ENCODE measurements around the gene TBC1D1.

The TBC1D1 gene

DNA sequence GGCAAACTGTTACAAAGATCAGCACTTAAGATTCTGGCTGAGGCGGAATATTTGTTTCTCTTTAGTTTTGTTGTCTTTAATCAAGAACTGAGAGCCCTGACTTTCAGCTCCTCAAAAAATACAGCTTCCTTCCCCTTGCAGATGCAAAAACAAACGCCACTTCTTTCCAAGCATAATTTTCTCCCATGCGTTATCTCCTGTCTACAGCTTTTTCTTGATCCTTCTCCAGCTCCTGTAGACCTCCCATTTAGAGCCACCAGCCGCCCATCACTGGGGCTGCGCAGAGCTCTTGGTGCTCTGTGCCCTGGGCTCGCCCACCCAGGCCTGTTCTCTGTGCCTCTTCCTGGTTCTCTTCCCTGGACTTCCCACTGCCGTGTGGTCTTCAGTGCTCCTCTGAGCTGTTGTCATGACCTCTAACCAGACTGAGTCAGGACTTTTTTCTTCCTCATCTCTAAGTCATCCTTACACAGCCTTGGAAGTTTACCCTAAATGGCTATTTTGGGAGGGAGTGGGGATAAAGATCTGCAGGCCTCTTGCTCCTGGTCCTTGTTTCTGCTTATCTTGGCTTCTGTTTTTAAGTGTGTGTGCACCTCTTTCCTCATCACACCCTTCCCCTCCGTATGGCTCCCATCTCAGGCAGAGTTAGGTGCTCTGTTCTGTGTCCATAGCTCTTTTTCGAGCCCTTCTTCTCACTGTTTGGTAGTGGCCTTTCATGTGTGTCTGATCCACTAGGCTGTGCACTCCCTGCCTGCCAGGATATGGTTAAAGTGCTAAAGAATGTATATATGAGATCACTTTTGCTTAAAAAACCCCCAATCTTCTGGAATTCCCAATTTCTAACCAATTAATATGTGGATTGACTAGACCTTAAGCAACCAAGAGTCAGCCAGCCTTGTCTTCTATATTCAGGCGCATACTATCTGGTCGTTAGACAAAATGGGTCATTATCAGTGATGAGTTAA, 191.8 kb downstream of the TBC1D1 start:
- no peak for DNase-seq (ENCODE audit: low read depth)

DNA sequence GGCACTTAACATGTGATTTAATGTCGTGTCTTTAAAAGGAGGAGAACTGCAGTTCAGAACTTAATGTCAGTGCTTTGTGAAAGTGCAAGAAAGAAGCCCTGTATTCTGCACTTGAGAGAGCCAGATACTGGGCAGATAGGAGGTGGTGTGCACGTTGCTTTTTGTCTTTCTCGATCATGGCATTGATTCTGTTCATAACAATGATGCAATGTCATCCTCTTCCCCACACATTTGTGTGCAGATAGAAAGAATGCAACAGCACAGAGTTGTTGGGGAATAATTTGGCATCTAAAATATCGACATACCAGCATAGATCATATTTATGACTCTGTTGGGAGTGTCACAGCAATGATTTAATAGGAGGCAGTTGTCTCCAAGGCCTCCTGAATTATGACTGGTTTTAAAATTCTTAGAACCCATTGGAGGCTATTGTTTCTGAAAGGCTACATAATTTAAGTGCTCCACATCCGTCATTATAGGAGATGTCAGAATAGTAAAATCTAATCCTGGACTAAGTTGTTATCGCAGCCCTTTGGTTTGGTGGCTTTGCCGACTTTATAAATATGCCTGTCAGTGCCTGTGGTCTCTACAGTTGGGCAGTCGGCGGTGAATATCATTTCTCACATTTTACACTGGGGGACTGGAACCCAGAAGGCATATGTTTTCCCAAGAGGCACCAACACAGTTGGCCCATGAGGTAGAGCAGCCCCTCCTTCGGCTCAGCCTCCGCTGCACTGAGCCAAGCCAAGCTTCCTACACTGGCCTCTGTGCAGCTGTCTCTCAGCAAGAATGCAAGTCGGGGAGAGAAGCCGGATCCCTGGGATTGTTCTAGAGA, 194.2 kb downstream of the TBC1D1 start:
- no peak for DNase-seq (ENCODE audit: low read depth)

DNA sequence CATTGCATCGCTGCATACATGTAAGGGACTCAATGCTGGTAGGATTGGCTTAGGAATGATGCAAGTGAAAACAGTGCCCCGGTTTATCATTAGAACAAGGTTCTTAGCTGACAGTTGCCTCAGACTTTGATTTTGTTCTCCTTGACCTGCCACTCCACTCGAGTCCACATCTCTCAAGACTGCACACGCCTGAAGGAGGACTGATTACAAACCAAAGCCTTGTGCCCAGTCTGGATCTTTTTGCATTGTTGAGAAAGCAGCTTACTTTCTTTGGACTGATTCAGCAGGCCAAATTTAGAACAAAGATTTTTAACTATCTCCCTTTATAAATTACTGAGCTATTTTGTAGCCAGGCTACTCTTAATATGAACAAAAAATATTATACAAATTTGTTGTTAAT, 194.9 kb downstream of the TBC1D1 start:
- DNase-seq (ENCODE audit: low read depth), result no peak

GRCh38 chr4:38086151-38086848, 195.4 kb downstream of the TBC1D1 start:
- no peak for DNase-seq (ENCODE audit: low read depth)

GRCh38 chr4:38086849-38087226, 196.0 kb downstream of the TBC1D1 start:
- no peak for DNase-seq (ENCODE audit: low read depth)

DNA sequence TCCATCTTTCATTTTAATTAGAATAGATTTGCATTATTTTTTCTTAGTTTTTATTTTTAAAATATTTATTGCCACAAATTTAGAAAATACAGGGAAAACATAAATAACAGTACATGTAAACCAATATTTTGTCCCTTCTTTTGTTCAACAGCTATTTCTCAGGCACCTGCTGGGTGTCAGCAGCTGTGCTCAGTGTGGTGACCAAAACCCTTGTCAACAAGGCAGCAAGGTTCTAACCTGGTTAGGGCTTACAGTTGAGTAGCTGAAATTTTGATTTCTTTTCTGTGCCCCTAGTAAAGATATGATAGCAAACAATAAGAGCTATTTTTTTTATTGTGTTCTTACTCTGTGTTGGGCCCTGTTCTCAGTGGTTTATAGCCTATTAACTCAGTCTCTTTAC, 197.4 kb downstream of the TBC1D1 start:
- DNase-seq (ENCODE audit: low read depth), result no peak

DNA sequence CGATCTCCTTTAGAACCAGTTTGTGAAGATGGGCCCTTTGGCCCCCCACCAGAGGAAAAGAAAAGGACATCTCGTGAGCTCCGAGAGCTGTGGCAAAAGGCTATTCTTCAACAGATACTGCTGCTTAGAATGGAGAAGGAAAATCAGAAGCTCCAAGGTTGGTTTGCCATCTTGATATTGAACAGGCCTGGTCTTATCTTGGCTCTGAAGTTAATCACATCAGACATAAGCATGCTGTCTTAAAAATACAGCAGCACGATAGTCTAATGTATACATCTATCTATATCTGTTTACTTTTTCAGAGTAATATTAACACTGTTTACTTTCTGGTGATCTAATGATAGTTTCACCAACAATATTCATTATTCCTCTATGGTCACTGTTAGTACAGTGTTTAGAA, 199.1 kb downstream of the TBC1D1 start:
- no peak for DNase-seq (ENCODE audit: low read depth)

DNA sequence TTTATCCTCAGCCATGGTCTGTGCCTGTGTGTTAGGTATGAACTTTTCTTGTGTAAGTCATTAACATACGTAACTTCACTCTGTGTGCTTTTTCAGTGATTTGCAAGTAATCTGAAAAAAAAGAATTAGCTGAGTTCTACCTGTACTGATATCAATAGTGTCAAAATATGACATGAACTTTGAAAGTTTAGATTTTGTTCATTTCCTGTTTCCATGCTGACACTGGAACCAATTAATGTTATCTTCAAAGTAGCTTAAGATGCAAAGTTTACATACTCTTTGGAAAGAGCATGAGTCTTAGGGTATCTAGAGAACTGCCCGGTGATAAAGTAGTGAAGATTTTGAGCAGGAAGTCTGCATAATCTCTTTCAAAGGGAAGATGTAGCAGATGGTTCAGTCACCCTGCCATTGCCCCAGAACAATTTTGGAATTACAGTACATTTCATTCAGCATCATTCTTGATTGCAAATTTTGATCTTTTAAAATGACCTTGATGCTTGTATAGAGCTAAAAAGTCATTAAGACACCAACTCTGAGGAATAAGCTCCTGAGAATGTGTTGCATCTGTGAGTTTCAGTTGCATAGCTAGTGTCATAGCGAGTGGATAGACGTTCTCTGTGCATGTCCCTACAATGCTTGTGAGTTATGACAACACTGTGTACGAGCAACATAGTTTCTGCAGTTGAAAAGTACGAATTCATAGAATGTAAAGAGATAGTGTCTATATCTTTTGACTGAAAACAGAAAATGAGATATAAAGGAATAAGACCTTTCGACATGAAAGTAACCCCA, 199.8 kb downstream of the TBC1D1 start:
- no peak for DNase-seq (ENCODE audit: low read depth)

- DNase-seq (ENCODE audit: low read depth), result no peak
Measured at GRCh38 chr4:38091636-38092035, 200.8 kb downstream of the TBC1D1 start.

DNA sequence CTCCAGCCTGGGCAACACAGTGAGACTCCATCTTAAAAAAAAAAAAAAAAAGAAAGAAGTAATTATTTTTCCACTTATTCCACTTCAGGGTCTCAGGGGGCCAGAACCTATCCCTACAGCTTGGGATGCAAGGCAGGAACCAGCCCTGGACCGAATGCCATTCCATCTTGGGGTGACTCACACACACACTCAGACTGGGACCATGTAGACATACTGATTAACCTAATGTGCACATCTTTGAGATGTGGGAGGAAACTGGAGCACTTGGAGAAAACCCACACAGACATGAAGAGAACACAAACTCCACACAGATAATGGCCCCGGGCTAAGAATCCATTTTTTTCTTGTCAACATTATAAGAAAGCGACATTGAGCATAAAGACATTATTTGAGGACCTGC, 201.8 kb downstream of the TBC1D1 start:
- DNase-seq (ENCODE audit: low read depth), result no peak

DNA sequence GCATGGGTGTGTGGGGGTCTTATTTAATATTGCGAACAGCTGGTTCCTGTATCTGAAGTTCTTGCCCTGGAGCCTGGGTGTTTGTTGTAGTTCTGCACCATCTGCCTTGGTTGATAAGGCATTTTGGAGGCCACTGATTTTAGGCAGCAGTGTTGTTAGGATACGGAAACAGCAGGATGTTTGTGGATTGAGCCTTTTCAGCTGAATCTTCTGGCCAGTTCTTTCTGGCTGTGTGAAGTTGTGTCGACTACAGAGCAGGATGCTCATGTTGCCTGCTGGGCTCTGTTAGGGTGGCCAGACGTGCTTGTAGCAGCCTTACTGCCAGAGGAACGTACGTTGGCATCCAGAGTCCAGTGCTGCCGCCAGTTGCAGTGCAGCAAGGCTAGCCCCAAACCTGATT, 203.5 kb downstream of the TBC1D1 start:
- DNase-seq (ENCODE audit: low read depth), result no peak

- DNase-seq (ENCODE audit: low read depth), result no peak
Measured at GRCh38 chr4:38095691-38096090, 204.8 kb downstream of the TBC1D1 start.

- DNase-seq (ENCODE audit: low read depth), result no peak
Measured at GRCh38 chr4:38097818-38098217, 206.9 kb downstream of the TBC1D1 start.

GRCh38 chr4:38099020-38099600, 208.2 kb downstream of the TBC1D1 start:
- DNase-seq (ENCODE audit: low read depth), result no peak

- DNase-seq (ENCODE audit: low read depth), result no peak
Measured at GRCh38 chr4:38099908-38100407, 209.1 kb downstream of the TBC1D1 start.

DNA sequence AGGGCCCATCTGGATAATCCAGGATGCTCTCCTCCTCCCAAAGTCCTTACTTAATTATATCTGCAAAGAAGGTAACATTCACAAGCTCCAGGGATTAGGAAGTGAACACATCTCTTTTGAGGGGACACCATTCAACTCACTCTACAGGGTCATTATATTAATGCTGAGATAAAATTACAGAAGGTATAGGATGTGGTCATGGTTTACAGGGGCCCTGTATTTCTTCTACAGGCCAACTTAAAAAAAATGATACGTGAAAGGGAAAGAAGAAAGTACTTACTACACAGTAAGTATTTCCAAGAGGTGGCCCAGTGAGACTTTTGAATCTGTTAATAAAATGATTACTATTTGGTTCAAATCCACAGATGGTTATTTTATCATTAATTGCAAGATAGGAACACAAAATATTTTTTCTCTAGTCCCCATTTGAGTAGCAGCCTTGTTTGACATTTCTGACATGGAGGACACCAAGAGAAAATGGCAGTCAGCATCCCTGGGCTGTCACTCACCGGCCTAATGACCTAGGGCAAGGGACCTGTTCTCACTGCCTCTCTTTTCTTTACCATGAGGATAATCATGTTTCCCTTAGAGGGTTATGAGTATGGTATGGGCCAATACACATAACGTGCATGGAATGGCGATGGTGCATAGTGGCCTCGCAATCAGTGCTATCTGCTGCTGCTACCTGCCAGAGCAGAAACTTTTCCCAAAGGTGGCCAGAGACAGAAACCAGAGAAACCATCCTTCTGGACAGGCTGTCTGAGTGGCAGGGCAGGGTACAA, 209.8 kb downstream of the TBC1D1 start:
- no peak for DNase-seq (ENCODE audit: low read depth)

DNA sequence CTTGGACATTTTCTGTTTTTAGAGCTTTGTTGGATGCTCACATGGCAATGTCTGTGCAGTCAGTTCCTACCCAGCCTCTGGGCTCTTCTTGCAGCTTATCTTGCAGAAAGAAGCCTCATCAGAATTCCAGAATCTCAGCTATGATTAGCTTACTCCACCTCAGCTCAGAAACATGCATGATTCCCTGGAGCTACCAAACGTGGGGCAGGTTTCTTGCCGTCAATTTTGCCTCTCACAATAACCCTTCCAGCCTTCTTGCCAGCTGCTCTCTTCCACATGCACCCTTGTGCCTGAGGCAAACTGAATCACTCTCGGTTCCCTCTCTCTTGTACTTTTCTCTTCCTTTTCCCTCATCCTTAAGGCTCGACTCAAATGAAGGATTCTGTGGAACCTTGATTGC, 210.7 kb downstream of the TBC1D1 start:
- DNase-seq (ENCODE audit: low read depth), result no peak

DNA sequence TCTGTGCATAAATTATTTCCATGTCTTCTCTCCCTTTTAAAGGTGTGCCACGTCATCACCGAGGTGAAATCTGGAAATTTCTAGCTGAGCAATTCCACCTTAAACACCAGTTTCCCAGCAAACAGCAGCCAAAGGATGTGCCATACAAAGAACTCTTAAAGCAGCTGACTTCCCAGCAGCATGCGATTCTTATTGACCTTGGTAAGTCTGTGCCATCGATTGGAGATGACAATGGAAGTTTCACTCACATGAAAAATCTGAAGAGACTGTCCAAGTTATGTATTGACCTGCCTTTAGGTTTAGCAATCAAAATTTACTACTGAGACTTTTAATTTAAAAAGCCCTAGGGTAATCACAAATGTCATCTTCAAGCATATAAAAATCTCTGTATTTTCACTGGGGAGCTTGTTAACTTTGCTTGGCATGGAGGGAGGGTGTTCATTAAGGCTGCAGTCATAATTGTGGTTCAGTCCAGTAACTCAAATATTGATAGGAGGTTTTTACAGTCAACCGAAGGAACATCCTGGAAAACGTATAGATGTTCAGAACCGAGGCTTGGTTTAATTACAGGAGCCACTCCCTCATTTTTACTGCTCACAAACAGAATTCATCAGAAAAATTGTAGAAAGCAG, 212.2 kb downstream of the TBC1D1 start:
- DNase-seq (ENCODE audit: low read depth), result no peak

DNA sequence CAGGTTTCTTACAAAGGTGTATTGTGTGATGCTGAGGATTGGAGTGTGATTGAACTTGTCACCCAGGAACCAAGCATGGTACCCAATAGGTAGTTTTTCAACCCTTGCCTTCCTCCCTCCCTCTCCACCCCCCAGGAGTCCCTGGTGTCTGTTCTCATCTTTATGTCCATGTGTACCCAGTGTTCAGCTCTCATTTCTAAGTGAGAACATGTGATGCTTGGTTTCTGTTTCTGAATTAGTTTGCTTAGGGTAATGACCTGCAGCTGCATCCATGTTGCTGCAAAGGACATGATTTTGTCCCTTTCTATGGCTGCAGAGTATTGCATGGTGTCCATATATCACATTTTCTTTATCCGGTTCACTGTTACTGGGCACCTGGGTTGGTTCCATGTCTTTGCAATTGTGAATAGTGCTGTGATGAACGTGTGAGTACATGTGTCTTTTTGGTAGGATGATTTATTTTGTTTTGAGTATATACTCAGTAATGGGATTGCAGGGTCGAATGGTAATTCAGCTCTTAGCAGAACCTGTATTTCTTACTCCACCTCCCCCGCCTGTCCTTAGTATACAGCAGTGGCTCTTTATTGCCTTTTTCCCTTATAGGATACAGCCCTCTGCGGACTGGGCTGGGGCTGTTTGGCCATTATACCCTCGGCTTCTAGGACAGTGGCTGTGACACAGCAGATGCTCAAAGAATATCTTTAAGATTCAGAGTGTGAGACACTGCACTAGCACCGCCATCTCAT, 214.8 kb downstream of the TBC1D1 start:
- no peak for DNase-seq (ENCODE audit: low read depth)

Data from stimulated activated CD4-positive, alpha-beta T cell treated with anti-CD3 and anti-CD28 coated beads, Interleukin-2, amount 100 ng/mL, for 4 hours (primary cell).